Measurements from ENCODE around the gene MMP15.

DNA sequence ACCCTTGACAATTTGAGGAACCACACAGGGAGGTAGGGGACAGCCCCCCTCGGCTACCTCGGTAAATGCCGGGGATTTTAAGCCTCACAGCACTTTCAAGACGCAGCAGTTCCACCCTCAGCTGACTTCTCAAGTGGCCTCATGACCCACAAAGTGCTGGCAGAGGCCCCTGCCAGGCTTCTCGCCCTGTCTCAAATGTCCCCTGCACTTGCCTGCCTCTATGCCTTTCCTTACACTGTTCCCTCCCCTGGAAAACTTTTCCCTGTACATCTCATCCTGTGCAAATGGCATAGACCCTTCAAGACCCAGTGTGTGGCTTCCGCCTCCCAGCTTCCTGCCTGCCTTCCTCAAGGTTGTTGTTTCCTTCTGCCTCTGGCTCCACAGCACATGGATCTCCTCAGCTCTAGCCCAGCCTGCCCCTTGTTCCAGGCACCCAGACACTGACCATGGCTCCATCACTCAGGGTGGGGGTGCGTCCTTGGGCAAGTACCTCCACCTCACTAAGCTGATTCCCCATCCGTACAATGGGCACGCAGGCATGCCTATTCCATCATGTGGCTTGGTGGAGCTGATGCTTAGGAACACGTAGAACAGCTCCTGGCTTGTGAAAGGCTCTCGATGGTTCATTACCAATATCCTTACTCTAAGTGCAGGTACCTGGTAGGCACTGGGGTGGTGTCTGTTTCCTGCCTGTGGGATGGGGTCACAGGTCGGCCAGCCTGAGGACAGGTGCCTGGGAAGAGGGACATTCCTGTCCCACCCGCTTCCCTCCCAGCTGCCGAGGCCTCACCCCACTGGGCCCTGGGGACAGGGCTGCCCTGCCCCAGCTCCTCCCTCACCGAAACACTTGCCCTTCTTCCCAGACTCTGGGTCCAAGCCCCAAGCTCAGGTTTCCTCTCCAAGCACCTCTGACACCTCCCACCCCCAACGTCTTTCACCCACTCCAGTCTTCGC is 24.0 kb downstream of the MMP15 start:
- no peak for TF ChIP-seq POLR2A (IDR thresholded peaks at IDR 0.05)
- TF ChIP-seq, protein P1, sequence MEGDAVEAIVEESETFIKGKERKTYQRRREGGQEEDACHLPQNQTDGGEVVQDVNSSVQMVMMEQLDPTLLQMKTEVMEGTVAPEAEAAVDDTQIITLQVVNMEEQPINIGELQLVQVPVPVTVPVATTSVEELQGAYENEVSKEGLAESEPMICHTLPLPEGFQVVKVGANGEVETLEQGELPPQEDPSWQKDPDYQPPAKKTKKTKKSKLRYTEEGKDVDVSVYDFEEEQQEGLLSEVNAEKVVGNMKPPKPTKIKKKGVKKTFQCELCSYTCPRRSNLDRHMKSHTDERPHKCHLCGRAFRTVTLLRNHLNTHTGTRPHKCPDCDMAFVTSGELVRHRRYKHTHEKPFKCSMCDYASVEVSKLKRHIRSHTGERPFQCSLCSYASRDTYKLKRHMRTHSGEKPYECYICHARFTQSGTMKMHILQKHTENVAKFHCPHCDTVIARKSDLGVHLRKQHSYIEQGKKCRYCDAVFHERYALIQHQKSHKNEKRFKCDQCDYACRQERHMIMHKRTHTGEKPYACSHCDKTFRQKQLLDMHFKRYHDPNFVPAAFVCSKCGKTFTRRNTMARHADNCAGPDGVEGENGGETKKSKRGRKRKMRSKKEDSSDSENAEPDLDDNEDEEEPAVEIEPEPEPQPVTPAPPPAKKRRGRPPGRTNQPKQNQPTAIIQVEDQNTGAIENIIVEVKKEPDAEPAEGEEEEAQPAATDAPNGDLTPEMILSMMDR (IDR thresholded peaks at IDR 0.05): no peak
